AG10803 (cell line): Measurements from ENCODE around the gene FXYD1.
A peak's percentile ranks its signal among the peaks of the same experiment; 100 is the strongest.

ENCODE experiments used
- DNase-seq: peaks from one replicate; pipeline ENCODE4 v3.0.0; 2010; ENCODE audit warnings: low read depth
- H3K4me3 ChIP-seq: 2 replicates; pipeline ENCODE4 v1.5.1; 2011; ENCODE audit warnings: mild to moderate bottlenecking, low read length, control low read depth
- TF ChIP-seq, protein P1 (sequence below): conservative IDR thresholded peaks from 2 replicates; pipeline ENCODE4 v1.5.1; 2011; ENCODE audit warnings: mild to moderate bottlenecking, low read length, control low read depth, inconsistent platforms

FXYD1 gene

DNA sequence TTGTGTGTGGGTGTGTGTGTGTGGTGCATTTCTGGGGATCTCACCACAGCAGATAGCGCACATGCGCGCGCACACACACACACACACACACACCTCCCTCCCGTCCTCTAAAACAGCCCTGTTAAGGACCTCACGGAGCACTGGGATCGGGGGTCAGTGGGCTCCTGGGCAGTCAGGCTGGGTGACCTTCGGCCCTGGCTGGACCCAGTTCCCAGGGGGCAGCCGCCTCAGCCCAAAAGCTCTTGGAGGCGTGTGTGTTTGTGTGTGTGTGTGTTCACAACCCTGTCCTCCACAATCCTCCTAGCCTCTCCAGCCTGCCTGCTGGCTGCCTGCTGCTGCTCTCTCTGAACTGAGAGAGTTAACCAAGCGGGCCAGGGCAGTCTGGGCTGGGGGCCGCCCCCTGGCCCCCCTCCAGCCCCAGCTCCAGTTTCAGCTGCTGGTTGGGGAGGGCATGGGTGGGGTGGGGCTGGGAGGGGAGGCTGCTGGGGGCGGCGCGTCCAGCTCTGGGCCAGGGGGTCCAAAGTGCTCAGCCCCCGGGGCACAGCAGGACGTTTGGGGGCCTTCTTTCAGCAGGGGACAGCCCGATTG lies at the start of gene FXYD1:
Gene FXYD1, plus strand, starts transcription at position 520 of the 588 bp plus-strand sequence. CDS start 1,256 bp downstream, outside the sequence.
- H3K4me3 ChIP-seq = peak within 1 kb of the TSS; percentile 30
- DNase-seq = no peak
- TF ChIP-seq, protein P1, sequence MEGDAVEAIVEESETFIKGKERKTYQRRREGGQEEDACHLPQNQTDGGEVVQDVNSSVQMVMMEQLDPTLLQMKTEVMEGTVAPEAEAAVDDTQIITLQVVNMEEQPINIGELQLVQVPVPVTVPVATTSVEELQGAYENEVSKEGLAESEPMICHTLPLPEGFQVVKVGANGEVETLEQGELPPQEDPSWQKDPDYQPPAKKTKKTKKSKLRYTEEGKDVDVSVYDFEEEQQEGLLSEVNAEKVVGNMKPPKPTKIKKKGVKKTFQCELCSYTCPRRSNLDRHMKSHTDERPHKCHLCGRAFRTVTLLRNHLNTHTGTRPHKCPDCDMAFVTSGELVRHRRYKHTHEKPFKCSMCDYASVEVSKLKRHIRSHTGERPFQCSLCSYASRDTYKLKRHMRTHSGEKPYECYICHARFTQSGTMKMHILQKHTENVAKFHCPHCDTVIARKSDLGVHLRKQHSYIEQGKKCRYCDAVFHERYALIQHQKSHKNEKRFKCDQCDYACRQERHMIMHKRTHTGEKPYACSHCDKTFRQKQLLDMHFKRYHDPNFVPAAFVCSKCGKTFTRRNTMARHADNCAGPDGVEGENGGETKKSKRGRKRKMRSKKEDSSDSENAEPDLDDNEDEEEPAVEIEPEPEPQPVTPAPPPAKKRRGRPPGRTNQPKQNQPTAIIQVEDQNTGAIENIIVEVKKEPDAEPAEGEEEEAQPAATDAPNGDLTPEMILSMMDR = no peak

DNA sequence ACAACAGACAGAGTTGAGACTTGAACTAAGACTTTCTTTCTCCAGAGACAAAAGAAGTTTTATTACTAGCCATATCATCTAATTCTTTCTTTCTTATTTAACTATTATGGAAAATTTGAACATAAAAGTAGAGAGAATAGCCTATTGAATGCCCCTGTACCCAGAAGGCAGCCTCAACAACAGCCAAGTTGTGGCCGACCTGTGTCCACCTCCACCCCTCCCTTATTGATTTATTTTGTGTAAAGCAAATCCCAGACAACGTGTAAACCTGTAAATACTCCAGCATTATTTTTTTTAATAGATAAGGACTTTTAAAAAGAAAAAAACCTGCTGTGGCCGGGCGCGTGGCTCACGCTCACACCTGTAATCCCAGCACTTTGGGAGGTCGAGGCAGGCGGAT lies 49.1 kb upstream of the FXYD1 start:
- H3K4me3 ChIP-seq = no peak overlapping the region
- TF ChIP-seq, protein P1 = no peak
- DNase-seq = no peak

DNA sequence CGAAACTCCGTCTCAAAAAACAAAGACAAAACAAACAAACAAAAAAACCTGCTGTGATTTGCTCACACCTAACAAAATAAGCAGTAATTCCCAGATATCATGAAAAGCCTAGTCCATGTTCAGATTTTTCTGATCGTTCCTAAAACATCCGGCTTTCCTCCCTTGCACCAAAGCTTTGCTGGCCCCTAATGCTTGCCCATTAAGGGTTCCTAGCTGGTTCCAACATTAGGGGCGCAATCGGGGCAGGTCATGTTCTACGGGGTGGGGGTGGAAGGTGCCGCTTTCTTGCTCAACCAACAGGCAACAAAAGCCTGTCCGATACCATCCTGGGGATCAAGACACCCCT lies 48.5 kb upstream of the FXYD1 start:
- no peak for DNase-seq
- H3K4me3 ChIP-seq = no peak overlapping the region
- TF ChIP-seq, protein P1 = no peak

DNA sequence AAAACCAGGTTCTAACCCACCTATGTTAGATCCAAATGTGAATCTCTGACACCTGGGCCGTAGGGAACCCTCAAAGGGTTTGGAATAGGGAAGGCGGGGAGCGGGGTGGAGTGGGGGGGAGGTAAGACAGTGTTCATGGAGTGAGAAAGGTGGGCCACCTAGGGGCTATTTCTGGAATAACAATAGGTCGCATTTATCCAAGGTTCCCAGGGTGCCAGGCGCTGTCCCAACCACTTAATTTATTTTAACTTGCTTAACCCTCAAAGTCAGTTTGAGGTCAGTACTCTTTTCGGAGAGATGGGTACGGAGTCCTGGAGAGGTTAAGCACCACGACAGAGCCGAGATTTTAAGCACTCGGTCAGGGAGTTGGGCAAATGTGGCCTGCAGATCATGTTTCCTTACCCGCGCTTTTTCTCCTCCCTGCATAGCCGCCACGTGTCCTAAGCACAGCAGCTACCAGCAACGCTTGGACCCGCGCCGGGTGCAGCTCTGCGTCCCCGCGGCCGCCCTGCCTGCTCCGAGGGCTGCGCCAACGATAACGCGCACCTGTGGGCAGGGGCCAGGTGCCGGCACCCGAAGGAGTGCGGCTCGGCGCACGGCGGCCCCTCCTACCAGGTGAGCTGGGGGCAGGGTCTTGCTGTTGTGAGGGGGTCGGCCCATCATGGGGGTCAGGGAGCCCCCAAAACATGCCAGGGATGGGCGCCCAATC lies 48.0 kb upstream of the FXYD1 start:
- TF ChIP-seq, protein P1 = peak; percentile 65
- H3K4me3 ChIP-seq = no peak overlapping the region
- DNase-seq = peak; percentile 56

DNA sequence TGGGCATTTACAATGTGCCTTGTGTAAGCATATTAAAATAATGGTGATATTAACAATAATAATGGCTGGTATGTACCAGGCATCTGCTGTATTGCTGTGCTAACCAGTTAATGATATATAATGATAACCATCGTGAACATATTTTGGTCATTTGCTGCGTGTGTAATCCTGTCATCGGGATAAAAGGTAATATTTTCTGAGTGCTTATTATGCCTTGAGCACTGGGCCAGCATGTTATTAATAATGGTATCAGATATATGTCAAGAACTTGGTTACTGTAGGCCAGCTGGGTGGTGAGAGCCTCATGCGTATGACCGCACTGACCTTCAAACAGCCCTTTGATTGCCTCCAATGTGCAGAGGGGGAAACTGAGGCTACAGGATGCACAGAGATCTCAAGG lies 45.2 kb upstream of the FXYD1 start:
- no peak overlapping the region for H3K4me3 ChIP-seq
- TF ChIP-seq, protein P1 = no peak

DNA sequence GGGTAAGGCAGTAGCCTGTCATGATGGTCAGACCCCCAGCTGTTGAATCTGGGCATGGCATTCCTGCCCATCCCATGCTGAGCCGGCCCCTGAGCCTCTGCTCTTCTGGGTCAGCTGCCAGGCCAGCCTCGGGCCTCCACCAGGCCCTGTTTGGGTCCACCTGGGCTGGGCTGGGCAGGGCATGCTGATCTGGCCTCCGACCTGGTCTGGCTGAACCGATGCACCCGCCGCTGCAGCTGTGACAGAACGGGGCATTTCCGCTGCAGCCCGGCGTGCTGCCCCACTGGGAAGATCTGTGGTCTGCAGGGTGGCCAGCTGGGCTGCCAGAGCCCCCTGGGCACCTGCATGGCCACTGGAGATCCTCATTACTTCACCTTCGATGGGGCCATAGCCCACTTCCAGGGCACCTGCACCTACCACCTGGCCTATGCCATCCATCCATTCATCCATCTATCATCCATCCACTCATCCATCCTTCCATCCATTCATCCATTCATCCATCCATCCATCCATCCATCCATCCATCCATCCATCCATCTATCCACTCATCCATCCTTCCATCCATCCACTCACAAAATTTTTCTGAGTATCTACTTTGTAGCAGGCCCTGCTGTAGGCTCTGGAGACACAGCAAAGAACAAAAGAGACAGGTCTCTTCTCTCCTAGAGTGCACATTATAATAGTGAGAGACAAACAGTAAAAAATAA lies 44.5 kb upstream of the FXYD1 start:
- TF ChIP-seq, protein P1 = no peak
- DNase-seq = no peak
- H3K4me3 ChIP-seq = no peak overlapping the region

More for the DNA sequence above, 45.2 kb upstream of the FXYD1 start:
- no peak for DNase-seq
